ENCODE data around the gene FGD6. TPM values are rescaled to one million over a fixed set of nuclear protein-coding genes. Genes with fewer than 3 reads are reported as not detected.

The FGD6 gene
- total and polyA plus RNA-seq, 2 of the 4 experiments (the other 2 are of a cell fraction), result 2.6 to 9.5 TPM

DNA sequence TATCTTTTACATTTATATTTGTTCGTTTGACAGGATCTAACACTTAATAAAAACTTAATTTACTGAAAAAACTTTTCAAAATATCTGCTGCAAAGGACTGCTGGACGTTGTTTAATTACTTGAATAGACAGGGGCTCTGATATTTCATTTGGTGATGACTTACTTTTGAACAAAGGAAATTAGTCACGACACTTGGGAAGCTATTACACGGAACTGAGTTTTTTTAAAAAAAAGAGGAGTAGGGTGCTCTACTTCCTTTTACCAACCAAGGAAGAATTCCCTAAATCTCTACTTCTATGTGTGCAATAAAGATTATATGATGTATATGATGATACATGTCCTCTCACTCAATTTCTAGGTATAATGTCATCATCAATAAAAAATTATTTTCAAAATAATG is 4.7 kb downstream of the FGD6 start:
- Histone ChIP-seq H3K36me3 (ENCODE audit: control insufficient read depth, insufficient read depth, low read length) (no peaks in the 10 kb centered on the region), H3K9me3 (ENCODE audit: control insufficient read depth, insufficient read depth, low read length) (no peaks in the 10 kb centered on the region), H2AK9ac (replicated peaks; ENCODE audit: low read depth, low read length, poor library complexity) (no peak overlapping the region), H3K9me1 (ENCODE audit: insufficient read depth, low read length) (no peaks in the 10 kb centered on the region), H4K5ac (ENCODE audit: low read depth, low read length) (no peak overlapping the region), H3K4ac (ENCODE audit: low read depth, low read length) (no peak overlapping the region), H2BK120ac (ENCODE audit: low read depth, low read length) (no peak overlapping the region), H2BK15ac (ENCODE audit: low read depth, low read length) (no peak overlapping the region), H4K91ac (ENCODE audit: insufficient read depth, low read depth, low read length) (no peak overlapping the region), H2BK20ac (ENCODE audit: low read depth, low read length) (no peak overlapping the region), H3K56ac (ENCODE audit: extremely low read depth, insufficient read depth, low read length) (no peak overlapping the region), H3K4me1 (ENCODE audit: control insufficient read depth, insufficient read depth, low read length) (no peaks in the 10 kb centered on the region), H4K20me1 (ENCODE audit: insufficient read depth, low read length) (no peaks in the 10 kb centered on the region), H2AK5ac (ENCODE audit: low read depth, low read length) (no peak overlapping the region), H3K23ac (ENCODE audit: low read depth, low read length) (no peak overlapping the region), H4K8ac (ENCODE audit: low read depth in 2 of 2, low read length in 2 of 2) (no peak overlapping the region), H3K27me3 (ENCODE audit: control insufficient read depth, insufficient read depth, low read length) (no peaks in the 10 kb centered on the region), H3K4me2 (ENCODE audit: low read depth, low read length) (no peak overlapping the region), H3K4me3 (ENCODE audit: insufficient read depth, low read depth, low read length) (no peak overlapping the region), H3K14ac (replicated peaks; ENCODE audit: low read depth, low read length) (no peak overlapping the region), H3K79me1 (ENCODE audit: low read depth in 1 of 2, low read length in 2 of 2) (peaks cover 15 to 35% of the 10 kb centered on the region in 2 experiments), H3K9ac (ENCODE audit: low read depth, low read length) (no peak overlapping the region), H2BK5ac (ENCODE audit: low read depth, low read length, poor library complexity, severe bottlenecking) (no peak overlapping the region), H3K27ac (ENCODE audit: insufficient read depth, low read length) (no peak overlapping the region), H2AFZ (replicated peaks; ENCODE audit: low read length, poor library complexity) (no peak overlapping the region), H3K18ac (ENCODE audit: low read depth, low read length) (no peak overlapping the region)
- TF ChIP-seq MAFK (IDR thresholded peaks at IDR 0.05; ENCODE audit: low read depth, low read length) (no peak), RCOR1 (IDR thresholded peaks at IDR 0.05; ENCODE audit: insufficient replicate concordance, low read length) (no peak), MAZ (IDR thresholded peaks at IDR 0.05; ENCODE audit: borderline replicate concordance, low read depth, low read length) (no peak), BHLHE40 (IDR thresholded peaks at IDR 0.05; ENCODE audit: low read depth, low read length) (no peak), NFE2L2 (IDR thresholded peaks at IDR 0.05; ENCODE audit: low read depth, low read length) (no peak), SMC3 (IDR thresholded peaks at IDR 0.05; ENCODE audit: low read depth, low read length) (no peak), CHD1 (IDR thresholded peaks at IDR 0.05; ENCODE audit: low read depth, low read length) (no peak), FOS (IDR thresholded peaks at IDR 0.05; ENCODE audit: low read depth, low read length) (no peak), CEBPB (IDR thresholded peaks at IDR 0.05; ENCODE audit: low read depth, low read length) (no peak), RFX5 (IDR thresholded peaks at IDR 0.05; ENCODE audit: low read depth, low read length) (no peak), RAD21 (IDR thresholded peaks at IDR 0.05; ENCODE audit: low read length) (no peak), POLR2A (IDR thresholded peaks at IDR 0.05; ENCODE audit: low read depth, low read length) (no peak)
- TF ChIP-seq, protein P1, sequence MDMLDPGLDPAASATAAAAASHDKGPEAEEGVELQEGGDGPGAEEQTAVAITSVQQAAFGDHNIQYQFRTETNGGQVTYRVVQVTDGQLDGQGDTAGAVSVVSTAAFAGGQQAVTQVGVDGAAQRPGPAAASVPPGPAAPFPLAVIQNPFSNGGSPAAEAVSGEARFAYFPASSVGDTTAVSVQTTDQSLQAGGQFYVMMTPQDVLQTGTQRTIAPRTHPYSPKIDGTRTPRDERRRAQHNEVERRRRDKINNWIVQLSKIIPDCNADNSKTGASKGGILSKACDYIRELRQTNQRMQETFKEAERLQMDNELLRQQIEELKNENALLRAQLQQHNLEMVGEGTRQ (IDR thresholded peaks at IDR 0.05; ENCODE audit: low read depth, low read length), result no peak
- TF ChIP-seq, protein P2, sequence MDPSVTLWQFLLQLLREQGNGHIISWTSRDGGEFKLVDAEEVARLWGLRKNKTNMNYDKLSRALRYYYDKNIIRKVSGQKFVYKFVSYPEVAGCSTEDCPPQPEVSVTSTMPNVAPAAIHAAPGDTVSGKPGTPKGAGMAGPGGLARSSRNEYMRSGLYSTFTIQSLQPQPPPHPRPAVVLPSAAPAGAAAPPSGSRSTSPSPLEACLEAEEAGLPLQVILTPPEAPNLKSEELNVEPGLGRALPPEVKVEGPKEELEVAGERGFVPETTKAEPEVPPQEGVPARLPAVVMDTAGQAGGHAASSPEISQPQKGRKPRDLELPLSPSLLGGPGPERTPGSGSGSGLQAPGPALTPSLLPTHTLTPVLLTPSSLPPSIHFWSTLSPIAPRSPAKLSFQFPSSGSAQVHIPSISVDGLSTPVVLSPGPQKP (IDR thresholded peaks at IDR 0.05; ENCODE audit: borderline replicate concordance, low read depth, low read length), result no peak
- TF ChIP-seq, protein P3, sequence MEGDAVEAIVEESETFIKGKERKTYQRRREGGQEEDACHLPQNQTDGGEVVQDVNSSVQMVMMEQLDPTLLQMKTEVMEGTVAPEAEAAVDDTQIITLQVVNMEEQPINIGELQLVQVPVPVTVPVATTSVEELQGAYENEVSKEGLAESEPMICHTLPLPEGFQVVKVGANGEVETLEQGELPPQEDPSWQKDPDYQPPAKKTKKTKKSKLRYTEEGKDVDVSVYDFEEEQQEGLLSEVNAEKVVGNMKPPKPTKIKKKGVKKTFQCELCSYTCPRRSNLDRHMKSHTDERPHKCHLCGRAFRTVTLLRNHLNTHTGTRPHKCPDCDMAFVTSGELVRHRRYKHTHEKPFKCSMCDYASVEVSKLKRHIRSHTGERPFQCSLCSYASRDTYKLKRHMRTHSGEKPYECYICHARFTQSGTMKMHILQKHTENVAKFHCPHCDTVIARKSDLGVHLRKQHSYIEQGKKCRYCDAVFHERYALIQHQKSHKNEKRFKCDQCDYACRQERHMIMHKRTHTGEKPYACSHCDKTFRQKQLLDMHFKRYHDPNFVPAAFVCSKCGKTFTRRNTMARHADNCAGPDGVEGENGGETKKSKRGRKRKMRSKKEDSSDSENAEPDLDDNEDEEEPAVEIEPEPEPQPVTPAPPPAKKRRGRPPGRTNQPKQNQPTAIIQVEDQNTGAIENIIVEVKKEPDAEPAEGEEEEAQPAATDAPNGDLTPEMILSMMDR (conservative IDR thresholded peaks at IDR 0.05; ENCODE audit: low read depth, low read length), result no peak
- in situ Hi-C loops (cut with MboI; ENCODE audit: low sequenced_read_pairs) (no loop called here), dilution Hi-C loops (cut with HindIII; ENCODE audit: low sequenced_read_pairs, unreplicated experiment) (no loop called here), intact Hi-C loops (cut with micrococcal nuclease) (no loop called here)
- DNase-seq, result no peak
- ChIA-PET POLR2A (ENCODE audit: unreplicated experiment) (no interaction called here), CTCF (interaction anchor here (0.6 kb wide), 1 partner anchor 107 kb away, joined by 4 read pairs; no protein-coding TSS in a partner anchor)
- WGBS, 2 experiments (ENCODE audit: extremely low coverage in 2 of 2, insufficient read length in 1 of 2), result no CpG with 5 or more reads among the region's 4 CpGs
- ATAC-seq (ENCODE audit: low read depth), result no peak
- BruUV-seq (replicated peaks), result no TSS peak

Measured in IMR-90 (cell line).